Astrocyte of the hippocampus (primary cell): ENCODE results near the gene TES.
A peak's percentile ranks its signal among the peaks of the same experiment; 100 is the strongest.

ENCODE experiments used
- DNase-seq: peaks from one replicate; pipeline ENCODE4 v3.0.0; 2011; ENCODE audit warnings: low read depth, low spot score

TES gene

GRCh38 chr7:116219834-116220233, 9.5 kb downstream of the TES start:
- DNase-seq: no peak

- no peak for DNase-seq
Observed at GRCh38 chr7:116222501-116222900, 12.2 kb downstream of the TES start.

- DNase-seq: no peak
Observed at GRCh38 chr7:116223588-116223987, 13.2 kb downstream of the TES start.

GRCh38 chr7:116224492-116225098, 14.3 kb downstream of the TES start:
- DNase-seq: no peak

GRCh38 chr7:116225860-116226259, 15.5 kb downstream of the TES start:
- no peak for DNase-seq

GRCh38 chr7:116226664-116227063, 16.3 kb downstream of the TES start:
- DNase-seq: no peak

GRCh38 chr7:116227678-116228239, 17.4 kb downstream of the TES start:
- peak; percentile 58 for DNase-seq

- no peak for DNase-seq
Observed at GRCh38 chr7:116228241-116228640, 17.9 kb downstream of the TES start.

GRCh38 chr7:116229366-116229765, 19.0 kb downstream of the TES start:
- no peak for DNase-seq

- no peak for DNase-seq
Observed at GRCh38 chr7:116230191-116231005, 20.1 kb downstream of the TES start.

- DNase-seq: no peak
Observed at GRCh38 chr7:116231543-116231942, 21.2 kb downstream of the TES start.

- DNase-seq: peak; percentile 59
Observed at GRCh38 chr7:116231949-116232348, 21.6 kb downstream of the TES start.

- no peak for DNase-seq
Observed at GRCh38 chr7:116232350-116232749, 22.0 kb downstream of the TES start.

GRCh38 chr7:116232920-116233319, 22.6 kb downstream of the TES start:
- peak; percentile 41 for DNase-seq

- DNase-seq: no peak
Observed at GRCh38 chr7:116234517-116235200, 24.3 kb downstream of the TES start.

- no peak for DNase-seq
Observed at GRCh38 chr7:116235380-116235779, 25.0 kb downstream of the TES start.

- DNase-seq: peak; percentile 61
Observed at GRCh38 chr7:116236020-116236630, 25.8 kb downstream of the TES start.

- DNase-seq: no peak
Observed at GRCh38 chr7:116239020-116239419, 28.7 kb downstream of the TES start.

GRCh38 chr7:116239434-116239833, 29.1 kb downstream of the TES start:
- no peak for DNase-seq

- peak; percentile 39 for DNase-seq
Observed at GRCh38 chr7:116240024-116240668, 29.8 kb downstream of the TES start.

- no peak for DNase-seq
Observed at GRCh38 chr7:116241291-116241690, 31.0 kb downstream of the TES start.
